Measurements from ENCODE around the gene G6PC1. TPM values are rescaled to one million over a fixed set of nuclear protein-coding genes. Genes with fewer than 3 reads are reported as not detected.

The G6PC1 gene
- total and polyA plus RNA-seq, 2 of the 13 experiments (the other 11 are each of a cell fraction or from before 2014, with no cell fraction given) = 1.7 to 37.9 TPM

- TF ChIP-seq, protein P1, sequence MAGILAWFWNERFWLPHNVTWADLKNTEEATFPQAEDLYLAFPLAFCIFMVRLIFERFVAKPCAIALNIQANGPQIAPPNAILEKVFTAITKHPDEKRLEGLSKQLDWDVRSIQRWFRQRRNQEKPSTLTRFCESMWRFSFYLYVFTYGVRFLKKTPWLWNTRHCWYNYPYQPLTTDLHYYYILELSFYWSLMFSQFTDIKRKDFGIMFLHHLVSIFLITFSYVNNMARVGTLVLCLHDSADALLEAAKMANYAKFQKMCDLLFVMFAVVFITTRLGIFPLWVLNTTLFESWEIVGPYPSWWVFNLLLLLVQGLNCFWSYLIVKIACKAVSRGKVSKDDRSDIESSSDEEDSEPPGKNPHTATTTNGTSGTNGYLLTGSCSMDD (CRISPR knock-in tag; IDR thresholded peaks at IDR 0.05) = no peak
- TF ChIP-seq NR2C2 (CRISPR knock-in tag; IDR thresholded peaks at IDR 0.05; ENCODE audit: borderline replicate concordance) = peak; percentile 86; the same call in 1 of the 2 replicates
- TF ChIP-seq, protein P2, sequence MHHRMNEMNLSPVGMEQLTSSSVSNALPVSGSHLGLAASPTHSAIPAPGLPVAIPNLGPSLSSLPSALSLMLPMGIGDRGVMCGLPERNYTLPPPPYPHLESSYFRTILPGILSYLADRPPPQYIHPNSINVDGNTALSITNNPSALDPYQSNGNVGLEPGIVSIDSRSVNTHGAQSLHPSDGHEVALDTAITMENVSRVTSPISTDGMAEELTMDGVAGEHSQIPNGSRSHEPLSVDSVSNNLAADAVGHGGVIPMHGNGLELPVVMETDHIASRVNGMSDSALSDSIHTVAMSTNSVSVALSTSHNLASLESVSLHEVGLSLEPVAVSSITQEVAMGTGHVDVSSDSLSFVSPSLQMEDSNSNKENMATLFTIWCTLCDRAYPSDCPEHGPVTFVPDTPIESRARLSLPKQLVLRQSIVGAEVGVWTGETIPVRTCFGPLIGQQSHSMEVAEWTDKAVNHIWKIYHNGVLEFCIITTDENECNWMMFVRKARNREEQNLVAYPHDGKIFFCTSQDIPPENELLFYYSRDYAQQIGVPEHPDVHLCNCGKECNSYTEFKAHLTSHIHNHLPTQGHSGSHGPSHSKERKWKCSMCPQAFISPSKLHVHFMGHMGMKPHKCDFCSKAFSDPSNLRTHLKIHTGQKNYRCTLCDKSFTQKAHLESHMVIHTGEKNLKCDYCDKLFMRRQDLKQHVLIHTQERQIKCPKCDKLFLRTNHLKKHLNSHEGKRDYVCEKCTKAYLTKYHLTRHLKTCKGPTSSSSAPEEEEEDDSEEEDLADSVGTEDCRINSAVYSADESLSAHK (CRISPR knock-in tag; IDR thresholded peaks at IDR 0.05; ENCODE audit: borderline replicate concordance) = no peak
- TF ChIP-seq FOXJ3 (CRISPR knock-in tag; IDR thresholded peaks at IDR 0.05; ENCODE audit: borderline replicate concordance) = no peak
- no peak for TF ChIP-seq HIVEP1 (CRISPR knock-in tag; IDR thresholded peaks at IDR 0.05)
- no peak for TF ChIP-seq THAP11 (CRISPR knock-in tag; IDR thresholded peaks at IDR 0.05)
- TF ChIP-seq, protein P3, sequence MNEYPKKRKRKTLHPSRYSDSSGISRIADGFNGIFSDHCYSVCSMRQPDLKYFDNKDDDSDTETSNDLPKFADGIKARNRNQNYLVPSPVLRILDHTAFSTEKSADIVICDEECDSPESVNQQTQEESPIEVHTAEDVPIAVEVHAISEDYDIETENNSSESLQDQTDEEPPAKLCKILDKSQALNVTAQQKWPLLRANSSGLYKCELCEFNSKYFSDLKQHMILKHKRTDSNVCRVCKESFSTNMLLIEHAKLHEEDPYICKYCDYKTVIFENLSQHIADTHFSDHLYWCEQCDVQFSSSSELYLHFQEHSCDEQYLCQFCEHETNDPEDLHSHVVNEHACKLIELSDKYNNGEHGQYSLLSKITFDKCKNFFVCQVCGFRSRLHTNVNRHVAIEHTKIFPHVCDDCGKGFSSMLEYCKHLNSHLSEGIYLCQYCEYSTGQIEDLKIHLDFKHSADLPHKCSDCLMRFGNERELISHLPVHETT (CRISPR knock-in tag; conservative IDR thresholded peaks at IDR 0.05) = no peak; the same call in 1 of the 2 replicates
- no peak for TF ChIP-seq ZNF260 (CRISPR knock-in tag; IDR thresholded peaks at IDR 0.05; ENCODE audit: borderline replicate concordance, low read depth)
- no peak for TF ChIP-seq MLXIP (CRISPR knock-in tag; IDR thresholded peaks at IDR 0.05; ENCODE audit: borderline replicate concordance)
- TF ChIP-seq SALL2 (CRISPR knock-in tag; IDR thresholded peaks at IDR 0.05) = no peak
- no peak for TF ChIP-seq TMF1 (CRISPR knock-in tag; IDR thresholded peaks at IDR 0.05; ENCODE audit: low read depth)
- TF ChIP-seq HDAC1 (CRISPR knock-in tag; IDR thresholded peaks at IDR 0.05) = peak; percentile 96
- peak; percentile 84 for TF ChIP-seq SPEN (CRISPR knock-in tag; IDR thresholded peaks at IDR 0.05; ENCODE audit: low read depth)
- peak; percentile 77 for TF ChIP-seq ZNF605 (CRISPR knock-in tag; IDR thresholded peaks at IDR 0.05)
- peak; percentile 82; the same call in 1 of the 2 replicates for TF ChIP-seq ZNF225 (CRISPR knock-in tag; IDR thresholded peaks at IDR 0.05)
- TF ChIP-seq TBL1XR1 (IDR thresholded peaks at IDR 0.05; ENCODE audit: borderline replicate concordance, low read length, partially characterized antibody) = no peak
- TF ChIP-seq ZNF383 (CRISPR knock-in tag; IDR thresholded peaks at IDR 0.05; ENCODE audit: borderline replicate concordance) = no peak
- TF ChIP-seq, protein P4, sequence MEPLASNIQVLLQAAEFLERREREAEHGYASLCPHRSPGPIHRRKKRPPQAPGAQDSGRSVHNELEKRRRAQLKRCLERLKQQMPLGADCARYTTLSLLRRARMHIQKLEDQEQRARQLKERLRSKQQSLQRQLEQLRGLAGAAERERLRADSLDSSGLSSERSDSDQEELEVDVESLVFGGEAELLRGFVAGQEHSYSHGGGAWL (CRISPR knock-in tag; IDR thresholded peaks at IDR 0.05) = no peak
- no peak for TF ChIP-seq SETDB1 (CRISPR knock-in tag; IDR thresholded peaks at IDR 0.05; ENCODE audit: borderline replicate concordance)
- peak; percentile 85 for TF ChIP-seq POGZ (CRISPR knock-in tag; IDR thresholded peaks at IDR 0.05)
- no peak for TF ChIP-seq ZNF33B (CRISPR knock-in tag; IDR thresholded peaks at IDR 0.05)
Observed at GRCh38 chr17:42853968-42854790, 46.4 kb upstream of the G6PC1 start (continued).

All from HepG2 (cell line).